ENCODE measurements around the gene ERFE.
"Not testable (repeated sequence)": the region's sequence is repeated elsewhere in the genome, so short reads cannot be mapped to it uniquely, and the experiment has no call there.

The ERFE gene, protein sequence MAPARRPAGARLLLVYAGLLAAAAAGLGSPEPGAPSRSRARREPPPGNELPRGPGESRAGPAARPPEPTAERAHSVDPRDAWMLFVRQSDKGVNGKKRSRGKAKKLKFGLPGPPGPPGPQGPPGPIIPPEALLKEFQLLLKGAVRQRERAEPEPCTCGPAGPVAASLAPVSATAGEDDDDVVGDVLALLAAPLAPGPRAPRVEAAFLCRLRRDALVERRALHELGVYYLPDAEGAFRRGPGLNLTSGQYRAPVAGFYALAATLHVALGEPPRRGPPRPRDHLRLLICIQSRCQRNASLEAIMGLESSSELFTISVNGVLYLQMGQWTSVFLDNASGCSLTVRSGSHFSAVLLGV

GRCh38 chr2:238158509-238159070 lies at the start of gene ERFE:
Gene ERFE (plus strand): TSS chr2:238158970. CDS start chr2:238159008, 38 bp downstream.
- Histone ChIP-seq H3K27me3 (ENCODE audit: control insufficient read depth in 5 of 5, insufficient read depth in 4 of 5, low read length in 5 of 5) (peaks cover 20 to 38% (median 26%) of the 10 kb centered on the region in 5 donors), H3K9me3 (ENCODE audit: control insufficient read depth in 5 of 5, low read length in 5 of 5) (peaks cover 0 to 3% (median 0%) of the 10 kb centered on the region in 5 donors), H3K27ac (ENCODE audit: low read depth, low read length) (no peak within 1 kb of the TSS), H3K9ac (ENCODE audit: low read length in 5 of 5) (no peak within 1 kb of the TSS), H3K4me3 (ENCODE audit: low read depth in 1 of 5, low read length in 5 of 5) (peak within 1 kb of the TSS in 3 of 5 donors; percentile 31 to 42 (median 42)), H3K36me3 (ENCODE audit: control insufficient read depth in 5 of 5, insufficient read depth in 5 of 5, low read length in 5 of 5) (no peaks in the 10 kb centered on the region), H3K4me1 (ENCODE audit: control insufficient read depth in 5 of 5, insufficient read depth in 5 of 5, low read length in 5 of 5) (peaks cover 0 to 21% (median 10%) of the 10 kb centered on the region in 5 donors)

- no peak overlapping the region for H3K9ac ChIP-seq (ENCODE audit: low read length in 5 of 5)
- H3K27me3 ChIP-seq (ENCODE audit: control insufficient read depth in 5 of 5, insufficient read depth in 4 of 5, low read length in 5 of 5), result peaks cover 18 to 37% (median 26%) of the 10 kb centered on the region in 5 donors
- H3K4me1 ChIP-seq (ENCODE audit: control insufficient read depth in 5 of 5, insufficient read depth in 5 of 5, low read length in 5 of 5), result peaks cover 0 to 4% (median 3%) of the 10 kb centered on the region in 5 donors
- H3K36me3 ChIP-seq (ENCODE audit: control insufficient read depth in 5 of 5, insufficient read depth in 5 of 5, low read length in 5 of 5), result no peaks in the 10 kb centered on the region
- H3K4me3 ChIP-seq (ENCODE audit: low read depth in 1 of 5, low read length in 5 of 5), result no peak overlapping the region
- peaks cover 0 to 7% (median 5%) of the 10 kb centered on the region in 5 donors for H3K9me3 ChIP-seq (ENCODE audit: control insufficient read depth in 5 of 5, low read length in 5 of 5)
- H3K27ac ChIP-seq (ENCODE audit: low read depth, low read length), result no peak overlapping the region
Measured at GRCh38 chr2:238113611-238114010, 45.2 kb upstream of the ERFE start.

DNA sequence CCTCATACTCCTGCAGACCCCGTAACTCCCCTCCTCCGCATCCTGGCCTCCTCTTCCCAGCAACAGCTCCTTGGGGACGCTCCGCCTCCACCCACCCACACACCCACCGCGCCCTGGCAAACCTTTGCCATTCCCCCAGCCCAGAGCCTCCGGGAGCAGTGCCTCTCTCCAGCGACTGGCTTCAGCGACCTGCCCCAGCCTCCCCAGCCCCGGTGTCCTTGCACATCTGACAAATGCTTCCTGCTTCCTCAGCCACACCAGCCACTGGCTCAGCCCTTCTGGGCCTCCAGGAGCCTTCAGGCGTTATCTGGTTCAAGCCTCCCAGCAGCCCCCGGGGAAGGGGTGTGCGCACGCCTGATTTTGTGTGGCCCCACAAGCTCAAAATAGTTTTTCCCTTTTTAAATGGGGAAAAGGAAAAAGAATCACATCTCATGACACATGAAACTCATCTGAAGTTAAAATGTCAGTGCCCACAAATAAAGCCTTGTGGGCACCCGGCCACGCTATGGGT lies 44.4 kb upstream of the ERFE start:
- Histone ChIP-seq H3K27me3 (ENCODE audit: control insufficient read depth in 5 of 5, insufficient read depth in 4 of 5, low read length in 5 of 5) (peaks cover 18 to 37% (median 26%) of the 10 kb centered on the region in 5 donors), H3K36me3 (ENCODE audit: control insufficient read depth in 5 of 5, insufficient read depth in 5 of 5, low read length in 5 of 5) (no peaks in the 10 kb centered on the region), H3K9ac (ENCODE audit: low read length in 5 of 5) (no peak overlapping the region), H3K4me1 (ENCODE audit: control insufficient read depth in 5 of 5, insufficient read depth in 5 of 5, low read length in 5 of 5) (no peaks in the 10 kb centered on the region), H3K27ac (ENCODE audit: low read depth, low read length) (no peak overlapping the region), H3K9me3 (ENCODE audit: control insufficient read depth in 5 of 5, low read length in 5 of 5) (peaks cover 0 to 7% (median 5%) of the 10 kb centered on the region in 5 donors), H3K4me3 (ENCODE audit: low read depth in 1 of 5, low read length in 5 of 5) (no peak overlapping the region)

GRCh38 chr2:238114851-238115660 lies 43.7 kb upstream of the ERFE start:
- H3K27me3 ChIP-seq (ENCODE audit: control insufficient read depth in 5 of 5, insufficient read depth in 4 of 5, low read length in 5 of 5), result peaks cover 18 to 44% (median 28%) of the 10 kb centered on the region in 5 donors
- H3K4me3 ChIP-seq (ENCODE audit: low read depth in 1 of 5, low read length in 5 of 5), result no peak overlapping the region
- peaks cover 0 to 3% (median 0%) of the 10 kb centered on the region in 5 donors for H3K4me1 ChIP-seq (ENCODE audit: control insufficient read depth in 5 of 5, insufficient read depth in 5 of 5, low read length in 5 of 5)
- peaks cover 0 to 7% (median 5%) of the 10 kb centered on the region in 5 donors for H3K9me3 ChIP-seq (ENCODE audit: control insufficient read depth in 5 of 5, low read length in 5 of 5)
- H3K36me3 ChIP-seq (ENCODE audit: control insufficient read depth in 5 of 5, insufficient read depth in 5 of 5, low read length in 5 of 5), result no peaks in the 10 kb centered on the region
- H3K27ac ChIP-seq (ENCODE audit: low read depth, low read length), result no peak overlapping the region
- no peak overlapping the region for H3K9ac ChIP-seq (ENCODE audit: low read length in 5 of 5)

DNA sequence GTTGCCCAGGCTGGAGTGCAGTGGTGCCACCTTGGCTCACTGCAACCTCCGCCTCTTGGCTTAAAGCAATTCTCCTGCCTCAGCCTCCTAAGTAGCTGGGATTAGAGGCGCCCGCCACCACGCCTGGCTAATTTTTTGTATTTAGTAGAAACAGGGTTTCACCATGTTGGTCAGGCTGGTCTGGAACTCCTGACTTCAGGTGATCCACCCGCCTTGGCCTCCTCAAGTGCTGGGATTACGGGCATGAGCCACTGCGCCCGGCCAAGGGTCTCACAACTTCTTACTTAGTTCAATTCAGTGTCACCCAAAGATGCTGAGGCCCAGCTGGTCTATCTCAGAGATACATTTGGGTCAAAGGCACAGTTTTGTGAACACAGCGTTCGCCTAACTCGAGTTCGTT lies 43.1 kb upstream of the ERFE start:
- H3K4me1 ChIP-seq (ENCODE audit: control insufficient read depth in 5 of 5, insufficient read depth in 5 of 5, low read length in 5 of 5); H3K36me3 ChIP-seq (ENCODE audit: control insufficient read depth in 5 of 5, insufficient read depth in 5 of 5, low read length in 5 of 5); H3K9ac ChIP-seq (ENCODE audit: low read length in 5 of 5); H3K9me3 ChIP-seq (ENCODE audit: control insufficient read depth in 5 of 5, low read length in 5 of 5); H3K27ac ChIP-seq (ENCODE audit: low read depth, low read length); H3K4me3 ChIP-seq (ENCODE audit: low read depth in 1 of 5, low read length in 5 of 5): not testable (repeated sequence)
- peaks cover 19 to 48% (median 30%) of the 10 kb centered on the region in 5 donors for H3K27me3 ChIP-seq (ENCODE audit: control insufficient read depth in 5 of 5, insufficient read depth in 4 of 5, low read length in 5 of 5)

DNA sequence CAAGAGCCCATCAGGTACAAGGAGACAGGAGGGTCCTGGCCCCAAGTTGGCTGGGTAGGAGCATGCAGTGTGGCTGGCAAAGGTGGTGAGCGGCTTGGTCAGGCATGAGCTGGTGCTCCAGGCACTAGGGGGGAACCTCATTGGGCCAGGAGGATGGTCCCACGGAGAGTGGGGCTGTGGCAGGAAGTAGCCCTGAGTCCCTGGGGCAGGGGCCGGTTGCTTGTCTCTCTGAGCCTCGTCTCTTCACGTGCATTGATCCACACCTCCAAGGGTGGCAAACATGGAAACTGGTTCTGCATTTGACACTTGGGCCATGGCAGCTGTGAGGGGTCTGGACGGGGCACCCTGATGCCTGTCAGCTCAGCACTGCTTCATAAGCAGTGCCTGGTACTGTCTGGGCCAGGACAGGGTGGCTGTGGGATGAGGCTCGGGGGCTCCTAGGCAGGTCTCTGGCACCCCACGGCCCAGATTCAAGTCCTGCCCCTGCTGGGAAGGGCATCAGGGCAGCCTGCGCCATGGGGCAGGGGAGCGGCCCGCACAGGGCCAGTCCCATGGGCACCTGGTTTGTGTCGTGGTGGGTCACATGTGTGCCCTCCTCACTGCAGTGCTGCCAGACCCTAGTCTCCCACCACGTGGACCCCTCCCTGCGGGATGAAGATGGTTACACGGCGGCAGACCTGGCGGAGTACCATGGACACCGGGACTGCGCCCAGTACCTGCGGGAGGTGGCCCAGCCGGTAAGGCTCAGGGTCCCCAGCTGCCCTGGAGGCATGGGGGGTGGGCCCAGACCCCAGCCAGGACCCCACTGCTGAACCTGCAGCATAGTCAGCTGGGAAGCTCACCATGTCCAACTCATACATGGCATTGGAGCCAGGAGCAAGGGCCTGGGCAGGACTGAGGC lies 42.2 kb upstream of the ERFE start:
- H3K4me3 ChIP-seq (ENCODE audit: low read depth in 1 of 5, low read length in 5 of 5), result no peak overlapping the region
- H3K27me3 ChIP-seq (ENCODE audit: control insufficient read depth in 5 of 5, insufficient read depth in 4 of 5, low read length in 5 of 5), result peaks cover 21 to 49% (median 30%) of the 10 kb centered on the region in 5 donors
- peaks cover 0 to 11% (median 3%) of the 10 kb centered on the region in 5 donors for H3K4me1 ChIP-seq (ENCODE audit: control insufficient read depth in 5 of 5, insufficient read depth in 5 of 5, low read length in 5 of 5)
- no peak overlapping the region for H3K27ac ChIP-seq (ENCODE audit: low read depth, low read length)
- no peak overlapping the region for H3K9ac ChIP-seq (ENCODE audit: low read length in 5 of 5)
- peaks cover 0 to 7% (median 5%) of the 10 kb centered on the region in 5 donors for H3K9me3 ChIP-seq (ENCODE audit: control insufficient read depth in 5 of 5, low read length in 5 of 5)
- no peaks in the 10 kb centered on the region for H3K36me3 ChIP-seq (ENCODE audit: control insufficient read depth in 5 of 5, insufficient read depth in 5 of 5, low read length in 5 of 5)

DNA sequence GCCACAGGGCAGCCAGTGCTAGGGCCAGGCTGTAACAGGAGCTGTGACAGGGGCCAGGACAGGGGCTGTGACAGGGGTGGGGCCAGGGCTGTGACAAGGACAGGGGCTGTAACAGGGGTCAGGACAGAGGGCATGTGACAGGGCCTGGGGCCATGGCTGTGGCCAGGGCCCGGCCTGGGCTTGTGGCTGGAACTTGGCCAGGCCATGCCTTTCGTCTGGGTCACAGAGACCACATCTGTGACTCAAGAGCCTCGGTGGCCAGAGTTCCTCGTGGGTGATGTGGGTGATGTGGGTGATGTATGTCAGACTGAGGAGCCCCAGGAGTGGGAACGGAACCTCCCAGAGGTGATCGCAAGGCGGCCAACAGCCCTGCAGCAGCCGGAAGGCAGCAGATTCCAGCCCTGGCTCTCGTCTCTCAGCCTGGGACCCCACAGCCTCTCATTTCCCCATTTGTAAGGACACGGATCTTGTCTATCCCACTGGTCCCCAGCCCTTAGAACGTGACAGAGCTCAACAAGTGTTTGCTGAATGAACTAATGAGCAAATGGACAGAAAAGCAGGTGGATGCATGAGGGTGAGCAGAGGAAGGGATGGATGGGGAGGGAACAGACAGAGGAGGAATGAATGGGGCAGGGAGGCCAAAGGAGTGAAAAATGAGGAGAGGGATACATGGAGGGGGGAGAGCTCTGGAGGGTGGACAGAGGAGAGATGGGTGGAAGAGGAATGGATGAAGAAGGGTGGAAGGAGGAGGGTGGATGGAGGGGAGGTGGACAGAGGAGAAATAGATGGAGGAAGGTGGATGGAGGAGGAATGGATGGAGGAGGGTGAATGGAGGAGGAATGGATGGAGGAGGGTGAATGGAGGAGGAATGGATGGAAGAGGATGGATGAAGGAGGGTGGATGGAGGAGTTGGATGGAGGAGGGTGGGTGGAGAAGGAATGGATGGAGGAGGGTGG lies 41.3 kb upstream of the ERFE start:
- H3K4me3 ChIP-seq (ENCODE audit: low read depth in 1 of 5, low read length in 5 of 5), result no peak overlapping the region
- H3K27me3 ChIP-seq (ENCODE audit: control insufficient read depth in 5 of 5, insufficient read depth in 4 of 5, low read length in 5 of 5), result peaks cover 21 to 49% (median 31%) of the 10 kb centered on the region in 5 donors
- no peak overlapping the region for H3K9ac ChIP-seq (ENCODE audit: low read length in 5 of 5)
- no peaks in the 10 kb centered on the region for H3K36me3 ChIP-seq (ENCODE audit: control insufficient read depth in 5 of 5, insufficient read depth in 5 of 5, low read length in 5 of 5)
- peaks cover 0 to 11% (median 3%) of the 10 kb centered on the region in 5 donors for H3K4me1 ChIP-seq (ENCODE audit: control insufficient read depth in 5 of 5, insufficient read depth in 5 of 5, low read length in 5 of 5)
- no peak overlapping the region for H3K27ac ChIP-seq (ENCODE audit: low read depth, low read length)
- H3K9me3 ChIP-seq (ENCODE audit: control insufficient read depth in 5 of 5, low read length in 5 of 5), result peaks cover 0 to 6% (median 5%) of the 10 kb centered on the region in 5 donors

DNA sequence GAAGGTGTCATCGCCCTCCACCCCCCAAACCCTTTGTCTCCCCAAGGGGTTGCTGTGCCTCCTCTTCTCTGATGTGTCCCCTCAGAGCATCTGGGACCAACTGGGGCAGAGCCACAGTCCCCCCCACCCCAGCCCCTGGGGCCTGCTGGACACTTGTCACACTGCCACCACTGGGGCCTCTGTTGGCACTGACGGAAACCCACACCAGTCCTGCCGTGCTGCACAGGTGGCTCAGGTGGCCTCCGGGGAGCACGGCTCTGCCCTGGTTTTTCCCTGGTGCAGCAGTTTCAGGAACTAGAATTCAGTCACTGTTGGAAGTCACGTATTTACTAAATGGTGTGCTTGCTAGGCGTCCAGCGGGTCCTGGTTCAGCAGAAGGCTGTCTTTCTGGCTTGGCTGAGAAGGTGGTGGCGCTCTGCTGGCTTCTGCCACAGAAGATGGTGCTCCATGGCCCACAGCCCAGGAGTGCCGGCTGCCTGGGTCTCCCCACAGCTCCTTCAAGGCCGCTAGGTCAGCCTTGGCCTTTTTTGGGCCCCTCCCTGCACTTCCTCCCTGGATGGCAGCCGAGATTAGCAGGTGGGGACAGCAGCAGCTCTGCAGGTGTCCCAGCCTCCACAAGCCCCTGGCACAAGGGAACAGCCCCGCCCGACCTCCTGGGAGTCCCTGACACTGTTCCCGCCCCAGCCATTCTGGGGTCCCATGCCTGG lies 38.9 kb upstream of the ERFE start:
- peaks cover 0 to 11% (median 3%) of the 10 kb centered on the region in 5 donors for H3K4me1 ChIP-seq (ENCODE audit: control insufficient read depth in 5 of 5, insufficient read depth in 5 of 5, low read length in 5 of 5)
- H3K9me3 ChIP-seq (ENCODE audit: control insufficient read depth in 5 of 5, low read length in 5 of 5), result no peaks in the 10 kb centered on the region
- no peak overlapping the region for H3K4me3 ChIP-seq (ENCODE audit: low read depth in 1 of 5, low read length in 5 of 5)
- peaks cover 21 to 43% (median 30%) of the 10 kb centered on the region in 5 donors for H3K27me3 ChIP-seq (ENCODE audit: control insufficient read depth in 5 of 5, insufficient read depth in 4 of 5, low read length in 5 of 5)
- H3K36me3 ChIP-seq (ENCODE audit: control insufficient read depth in 5 of 5, insufficient read depth in 5 of 5, low read length in 5 of 5), result no peaks in the 10 kb centered on the region
- no peak overlapping the region for H3K27ac ChIP-seq (ENCODE audit: low read depth, low read length)
- no peak overlapping the region for H3K9ac ChIP-seq (ENCODE audit: low read length in 5 of 5)
